ENCODE data around the gene KCNH1. TPM values are rescaled to one million over a fixed set of nuclear protein-coding genes. Genes with fewer than 3 reads are reported as not detected.

Gene KCNH1
- total and polyA plus RNA-seq, 10 of the 15 experiments (the other 5 are each of a cell fraction or from before 2014, with no cell fraction given): 0.02 to 0.04 (median 0.04) TPM; not detected in 7

DNA sequence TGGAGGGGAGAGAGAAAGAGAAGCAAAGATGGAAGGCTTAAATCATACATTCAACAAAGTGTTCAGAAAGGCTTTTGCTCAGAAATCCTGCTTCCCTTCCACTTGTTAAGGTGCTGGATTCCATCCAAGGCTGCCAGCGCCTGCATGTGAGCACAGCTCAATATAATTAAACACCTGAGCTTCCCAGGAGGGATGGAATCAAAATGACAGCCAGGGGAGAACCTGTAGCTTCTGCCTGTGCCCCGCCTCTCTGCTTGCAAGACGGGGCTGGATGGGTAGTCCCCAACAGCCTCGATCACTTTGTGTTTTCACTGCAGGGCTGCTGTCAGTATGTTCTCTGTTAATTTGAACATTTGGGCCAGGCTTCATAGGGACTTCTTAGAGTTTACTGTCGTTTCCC, 225.7 kb downstream of the KCNH1 start:
- TF ChIP-seq ETV6 (conservative IDR thresholded peaks at IDR 0.05 in 1 of 2, IDR thresholded peaks at IDR 0.05 in 1 of 2; ENCODE audit: borderline replicate concordance in 1 of 2, low read depth in 1 of 2): no peak
- no peak for TF ChIP-seq MEF2A (IDR thresholded peaks at IDR 0.05; ENCODE audit: insufficient read depth, low read depth, low read length)
- TF ChIP-seq, protein P1, sequence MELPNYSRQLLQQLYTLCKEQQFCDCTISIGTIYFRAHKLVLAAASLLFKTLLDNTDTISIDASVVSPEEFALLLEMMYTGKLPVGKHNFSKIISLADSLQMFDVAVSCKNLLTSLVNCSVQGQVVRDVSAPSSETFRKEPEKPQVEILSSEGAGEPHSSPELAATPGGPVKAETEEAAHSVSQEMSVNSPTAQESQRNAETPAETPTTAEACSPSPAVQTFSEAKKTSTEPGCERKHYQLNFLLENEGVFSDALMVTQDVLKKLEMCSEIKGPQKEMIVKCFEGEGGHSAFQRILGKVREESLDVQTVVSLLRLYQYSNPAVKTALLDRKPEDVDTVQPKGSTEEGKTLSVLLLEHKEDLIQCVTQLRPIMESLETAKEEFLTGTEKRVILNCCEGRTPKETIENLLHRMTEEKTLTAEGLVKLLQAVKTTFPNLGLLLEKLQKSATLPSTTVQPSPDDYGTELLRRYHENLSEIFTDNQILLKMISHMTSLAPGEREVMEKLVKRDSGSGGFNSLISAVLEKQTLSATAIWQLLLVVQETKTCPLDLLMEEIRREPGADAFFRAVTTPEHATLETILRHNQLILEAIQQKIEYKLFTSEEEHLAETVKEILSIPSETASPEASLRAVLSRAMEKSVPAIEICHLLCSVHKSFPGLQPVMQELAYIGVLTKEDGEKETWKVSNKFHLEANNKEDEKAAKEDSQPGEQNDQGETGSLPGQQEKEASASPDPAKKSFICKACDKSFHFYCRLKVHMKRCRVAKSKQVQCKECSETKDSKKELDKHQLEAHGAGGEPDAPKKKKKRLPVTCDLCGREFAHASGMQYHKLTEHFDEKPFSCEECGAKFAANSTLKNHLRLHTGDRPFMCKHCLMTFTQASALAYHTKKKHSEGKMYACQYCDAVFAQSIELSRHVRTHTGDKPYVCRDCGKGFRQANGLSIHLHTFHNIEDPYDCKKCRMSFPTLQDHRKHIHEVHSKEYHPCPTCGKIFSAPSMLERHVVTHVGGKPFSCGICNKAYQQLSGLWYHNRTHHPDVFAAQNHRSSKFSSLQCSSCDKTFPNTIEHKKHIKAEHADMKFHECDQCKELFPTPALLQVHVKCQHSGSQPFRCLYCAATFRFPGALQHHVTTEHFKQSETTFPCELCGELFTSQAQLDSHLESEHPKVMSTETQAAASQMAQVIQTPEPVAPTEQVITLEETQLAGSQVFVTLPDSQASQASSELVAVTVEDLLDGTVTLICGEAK (IDR thresholded peaks at IDR 0.05; ENCODE audit: borderline replicate concordance): no peak
- TF ChIP-seq DPF2 (IDR thresholded peaks at IDR 0.05): no peak
- no peak for TF ChIP-seq RELA (IDR thresholded peaks at IDR 0.05; ENCODE audit: borderline replicate concordance, partially characterized antibody)
- TF ChIP-seq, protein P2, sequence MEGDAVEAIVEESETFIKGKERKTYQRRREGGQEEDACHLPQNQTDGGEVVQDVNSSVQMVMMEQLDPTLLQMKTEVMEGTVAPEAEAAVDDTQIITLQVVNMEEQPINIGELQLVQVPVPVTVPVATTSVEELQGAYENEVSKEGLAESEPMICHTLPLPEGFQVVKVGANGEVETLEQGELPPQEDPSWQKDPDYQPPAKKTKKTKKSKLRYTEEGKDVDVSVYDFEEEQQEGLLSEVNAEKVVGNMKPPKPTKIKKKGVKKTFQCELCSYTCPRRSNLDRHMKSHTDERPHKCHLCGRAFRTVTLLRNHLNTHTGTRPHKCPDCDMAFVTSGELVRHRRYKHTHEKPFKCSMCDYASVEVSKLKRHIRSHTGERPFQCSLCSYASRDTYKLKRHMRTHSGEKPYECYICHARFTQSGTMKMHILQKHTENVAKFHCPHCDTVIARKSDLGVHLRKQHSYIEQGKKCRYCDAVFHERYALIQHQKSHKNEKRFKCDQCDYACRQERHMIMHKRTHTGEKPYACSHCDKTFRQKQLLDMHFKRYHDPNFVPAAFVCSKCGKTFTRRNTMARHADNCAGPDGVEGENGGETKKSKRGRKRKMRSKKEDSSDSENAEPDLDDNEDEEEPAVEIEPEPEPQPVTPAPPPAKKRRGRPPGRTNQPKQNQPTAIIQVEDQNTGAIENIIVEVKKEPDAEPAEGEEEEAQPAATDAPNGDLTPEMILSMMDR (IDR thresholded peaks at IDR 0.05 in 2 of 3, conservative IDR thresholded peaks at IDR 0.05 in 1 of 3; ENCODE audit: control insufficient read depth in 2 of 3, extremely low read depth in 1 of 3, insufficient read depth in 1 of 3, low read depth in 3 of 3, low read length in 3 of 3): no peak
- no peak for TF ChIP-seq NR2C1 (IDR thresholded peaks at IDR 0.05)
- no peak overlapping the region for H3K4me3 ChIP-seq
- ChIA-PET CTCF (no interaction called here), SMC1A (ENCODE audit: uncharacterized antibody, unreplicated experiment) (no interaction called here), RAD21 (ENCODE audit: unreplicated experiment) (no interaction called here), POLR2A (no interaction called here)
- no peak overlapping the region for H2AFZ ChIP-seq (ENCODE audit: control insufficient read depth, low read depth, low read length)
- BruUV-seq (replicated peaks): no TSS peak
- no peaks in the 10 kb centered on the region for H3K9me3 ChIP-seq (replicated peaks; ENCODE audit: control insufficient read depth, insufficient read depth, low read length)
- in situ Hi-C loops (cut with MboI) (no loop called here), intact Hi-C loops (cut with micrococcal nuclease; ENCODE audit: unreplicated experiment) (no loop called here)
- H3K4me1 ChIP-seq (ENCODE audit: control insufficient read depth, insufficient read depth, low read length): no peaks in the 10 kb centered on the region
- no peaks in the 10 kb centered on the region for H4K20me1 ChIP-seq (ENCODE audit: control insufficient read depth, insufficient read depth)
- no peaks in the 10 kb centered on the region for H3K27me3 ChIP-seq (replicated peaks in 1 of 2; ENCODE audit: control insufficient read depth in 2 of 2, insufficient read depth in 2 of 2, low read length in 1 of 2)
- ATAC-seq: no peak
- no peak overlapping the region for H3K9ac ChIP-seq (ENCODE audit: control insufficient read depth, insufficient read depth, low read length)
- no peak for DNase-seq (ENCODE audit: low read depth, low spot score)
- 0% methylated on average over 5 of the region's 5 CpGs for WGBS (ENCODE audit: insufficient coverage, insufficient replicate concordance, low lambda C conversion rate, missing lambda C conversion rate)
- no peak for FAIRE-seq
- H3K36me3 ChIP-seq (ENCODE audit: control insufficient read depth in 2 of 2, insufficient read depth in 2 of 2, low read length in 1 of 2): no peaks in the 10 kb centered on the region
- no peak overlapping the region for H3K4me2 ChIP-seq (ENCODE audit: control insufficient read depth, insufficient read depth)
- no peaks in the 10 kb centered on the region for H3K79me2 ChIP-seq (ENCODE audit: control insufficient read depth, insufficient read depth, low read length)
- H3K27ac ChIP-seq (ENCODE audit: control insufficient read depth, insufficient read depth): no peak overlapping the region

All from GM12878 (cell line).